Neural cell (in vitro differentiated cells): ENCODE data around the gene PCYT1B. TPM values are rescaled to one million over a fixed set of nuclear protein-coding genes. Genes with fewer than 3 reads are reported as not detected.

ENCODE experiments used
- H2AFZ ChIP-seq: fragments of 200-600, 300-800 bp; sonication (generic), shearing (Covaris generic); 2 replicates; pipeline ENCODE4 v1.6.0; 2014; ENCODE audit warnings: low read depth, mild to moderate bottlenecking, antibody characterized with exemption, low read length, moderate library complexity
- H3F3A ChIP-seq: fragments of 200-600 bp; shearing (Covaris generic); 2 replicates; pipeline ENCODE4 v1.6.1; 2016; ENCODE audit warnings: mild to moderate bottlenecking, moderate library complexity, mixed read lengths, antibody characterized with exemption, low read length; ENCODE audit not compliant: insufficient read depth, poor library complexity, severe bottlenecking
- H3K27ac ChIP-seq: fragments of 200-600, 300-800 bp; sonication (generic), shearing (Covaris generic); 2 replicates; pipeline ENCODE4 v1.5.1; 2014; ENCODE audit warnings: mild to moderate bottlenecking, low read length, moderate library complexity
- H3K27me3 ChIP-seq: fragments of 300-800, 200-600 bp; sonication (generic), shearing (Covaris generic); 2 replicates; pipeline ENCODE4 v1.6.0; 2014; ENCODE audit warnings: mild to moderate bottlenecking, low read depth, low read length, moderate library complexity; ENCODE audit not compliant: insufficient read depth
- H3K36me3 ChIP-seq: fragments of 300-800, 200-600 bp; sonication (generic), shearing (Covaris generic); 2 replicates; pipeline ENCODE4 v1.5.1; 2014; ENCODE audit warnings: mild to moderate bottlenecking, antibody characterized with exemption, low read length, moderate library complexity; ENCODE audit not compliant: insufficient read depth
- H3K4me2 ChIP-seq: fragments of 300-800, 200-600 bp; sonication (generic), shearing (Covaris generic); 2 replicates; pipeline ENCODE4 v1.6.0; 2014; ENCODE audit warnings: mild to moderate bottlenecking, low read length
- H3K4me3 ChIP-seq: fragments of 300-800, 200-600 bp; sonication (generic), shearing (Covaris generic); 2 replicates; pipeline ENCODE4 v1.5.1; 2014; ENCODE audit warnings: mild to moderate bottlenecking, low read length, moderate library complexity
- H3K79me2 ChIP-seq: fragments of 200-600 bp; shearing (Covaris generic); replicated peaks from 2 replicates; pipeline ENCODE4 v1.6.0; 2014; ENCODE audit warnings: mild to moderate bottlenecking, low read length, moderate library complexity; ENCODE audit not compliant: insufficient read depth
- H3K9ac ChIP-seq: fragments of 300-800, 200-600 bp; sonication (generic), shearing (Covaris generic); 2 replicates; pipeline ENCODE4 v1.6.1; 2016; ENCODE audit warnings: mild to moderate bottlenecking, low read length, mixed read lengths
- H3K9me2 ChIP-seq: fragments of 200-600 bp; shearing (Covaris generic); 2 replicates; pipeline ENCODE4 v1.6.1; 2016; ENCODE audit warnings: mild to moderate bottlenecking, low read length, mixed read lengths; ENCODE audit not compliant: insufficient read depth
- H3K9me3 ChIP-seq: fragments of 200-600, 300-800 bp; sonication (generic), shearing (Covaris generic); 2 replicates; pipeline ENCODE4 v1.6.1; 2016; ENCODE audit warnings: mild to moderate bottlenecking, mixed run types, low read length, moderate library complexity, mixed read lengths
- H4K20me1 ChIP-seq: fragments of 200-600 bp; shearing (Covaris generic); 2 replicates; pipeline ENCODE4 v1.6.1; 2016; ENCODE audit warnings: mild to moderate bottlenecking, mixed run types; ENCODE audit not compliant: insufficient read depth
- EP300 ChIP-seq: fragments of 450-650 bp; conservative IDR thresholded peaks from 2 replicates; pipeline ENCODE4 v1.6.1; 2014; ENCODE audit warnings: antibody characterized with exemption, mild to moderate bottlenecking, moderate library complexity; ENCODE audit not compliant: poor library complexity, severe bottlenecking
- EZH2 ChIP-seq: fragments of 200-600, 300-800 bp; shearing (Covaris generic), sonication (generic); IDR thresholded peaks from 2 replicates; pipeline ENCODE4 v1.6.1; 2014; ENCODE audit warnings: antibody characterized with exemption, low read length, borderline replicate concordance, mild to moderate bottlenecking; ENCODE audit not compliant: insufficient read depth, poor library complexity, severe bottlenecking
- MXI1 ChIP-seq: fragments of 450-650 bp; conservative IDR thresholded peaks from 2 replicates; pipeline ENCODE4 v1.6.1; 2014; ENCODE audit warnings: antibody characterized with exemption, mild to moderate bottlenecking; ENCODE audit not compliant: poor library complexity, severe bottlenecking
- POLR2AphosphoS5 ChIP-seq: IDR thresholded peaks from 2 replicates; pipeline ENCODE4 v1.6.1; 2012
- RAD21 ChIP-seq: fragments of 450-650 bp; conservative IDR thresholded peaks from 2 replicates; pipeline ENCODE4 v1.6.1; 2014; ENCODE audit warnings: antibody characterized with exemption, mild to moderate bottlenecking, moderate library complexity
- SMC3 ChIP-seq: fragments of 450-650 bp; conservative IDR thresholded peaks from 2 replicates; pipeline ENCODE4 v1.6.1; 2014; ENCODE audit warnings: antibody characterized with exemption, mild to moderate bottlenecking, moderate library complexity; ENCODE audit not compliant: poor library complexity
- TAF1 ChIP-seq: IDR thresholded peaks from 2 replicates; pipeline ENCODE4 v1.6.1; 2012; ENCODE audit warnings: low read depth
- polyA plus RNA-seq: library from polyadenylated mRNA; depleted of rRNA; stranded (reverse); fragments of >200 nt; gene quantifications from 2 replicates; pipeline ENCODE4 v1.2.3, GENCODE V29; 2014
- TF ChIP-seq, protein P1 (sequence below): IDR thresholded peaks from 2 replicates; pipeline ENCODE4 v1.6.1; 2012; ENCODE audit warnings: borderline replicate concordance
- TF ChIP-seq, protein P2 (sequence below): fragments of 450-650 bp; IDR thresholded peaks from 2 replicates; pipeline ENCODE4 v1.5.1; 2014; ENCODE audit warnings: antibody characterized with exemption, mild to moderate bottlenecking, moderate library complexity; ENCODE audit not compliant: poor library complexity, severe bottlenecking

The PCYT1B gene
- polyA plus RNA-seq, 1 donor from 2014 or later: 10.6 TPM

DNA sequence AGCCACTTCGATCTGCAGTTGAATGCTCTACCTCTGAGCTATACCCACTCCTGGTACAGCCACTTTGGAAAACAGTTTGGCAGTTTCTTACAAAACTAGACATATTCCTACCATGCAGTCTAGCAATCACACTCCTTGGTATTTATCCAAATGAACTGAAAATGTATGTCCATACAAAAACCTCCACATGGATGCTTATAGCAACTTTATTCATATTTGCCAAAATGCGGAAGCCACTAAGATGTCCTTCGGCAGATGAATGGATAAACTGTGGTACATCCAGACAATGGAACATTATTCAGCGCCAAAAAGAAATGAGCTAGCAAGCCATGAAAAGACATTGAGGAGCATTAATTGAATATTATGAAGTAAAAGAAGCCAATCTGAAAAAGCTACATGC, 45.3 kb downstream of the PCYT1B start:
- no peaks in the 10 kb centered on the region for H3F3A ChIP-seq
- H3K27ac ChIP-seq: no peak overlapping the region
- no peak overlapping the region for H2AFZ ChIP-seq
- no peak overlapping the region for H3K4me3 ChIP-seq
- H3K9me3 ChIP-seq: no peaks in the 10 kb centered on the region
- H3K27me3 ChIP-seq: no peaks in the 10 kb centered on the region
- no peaks in the 10 kb centered on the region for H3K79me2 ChIP-seq
- no peaks in the 10 kb centered on the region for H3K9me2 ChIP-seq
- H3K9ac ChIP-seq: no peak overlapping the region
- H3K36me3 ChIP-seq: no peaks in the 10 kb centered on the region
- TF ChIP-seq MXI1 (no peak), SMC3 (no peak), RAD21 (no peak), EP300 (no peak), POLR2AphosphoS5 (no peak), TAF1 (no peak), EZH2 (no peak)
- TF ChIP-seq, protein P1, sequence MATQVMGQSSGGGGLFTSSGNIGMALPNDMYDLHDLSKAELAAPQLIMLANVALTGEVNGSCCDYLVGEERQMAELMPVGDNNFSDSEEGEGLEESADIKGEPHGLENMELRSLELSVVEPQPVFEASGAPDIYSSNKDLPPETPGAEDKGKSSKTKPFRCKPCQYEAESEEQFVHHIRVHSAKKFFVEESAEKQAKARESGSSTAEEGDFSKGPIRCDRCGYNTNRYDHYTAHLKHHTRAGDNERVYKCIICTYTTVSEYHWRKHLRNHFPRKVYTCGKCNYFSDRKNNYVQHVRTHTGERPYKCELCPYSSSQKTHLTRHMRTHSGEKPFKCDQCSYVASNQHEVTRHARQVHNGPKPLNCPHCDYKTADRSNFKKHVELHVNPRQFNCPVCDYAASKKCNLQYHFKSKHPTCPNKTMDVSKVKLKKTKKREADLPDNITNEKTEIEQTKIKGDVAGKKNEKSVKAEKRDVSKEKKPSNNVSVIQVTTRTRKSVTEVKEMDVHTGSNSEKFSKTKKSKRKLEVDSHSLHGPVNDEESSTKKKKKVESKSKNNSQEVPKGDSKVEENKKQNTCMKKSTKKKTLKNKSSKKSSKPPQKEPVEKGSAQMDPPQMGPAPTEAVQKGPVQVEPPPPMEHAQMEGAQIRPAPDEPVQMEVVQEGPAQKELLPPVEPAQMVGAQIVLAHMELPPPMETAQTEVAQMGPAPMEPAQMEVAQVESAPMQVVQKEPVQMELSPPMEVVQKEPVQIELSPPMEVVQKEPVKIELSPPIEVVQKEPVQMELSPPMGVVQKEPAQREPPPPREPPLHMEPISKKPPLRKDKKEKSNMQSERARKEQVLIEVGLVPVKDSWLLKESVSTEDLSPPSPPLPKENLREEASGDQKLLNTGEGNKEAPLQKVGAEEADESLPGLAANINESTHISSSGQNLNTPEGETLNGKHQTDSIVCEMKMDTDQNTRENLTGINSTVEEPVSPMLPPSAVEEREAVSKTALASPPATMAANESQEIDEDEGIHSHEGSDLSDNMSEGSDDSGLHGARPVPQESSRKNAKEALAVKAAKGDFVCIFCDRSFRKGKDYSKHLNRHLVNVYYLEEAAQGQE: no peak
- TF ChIP-seq, protein P2, sequence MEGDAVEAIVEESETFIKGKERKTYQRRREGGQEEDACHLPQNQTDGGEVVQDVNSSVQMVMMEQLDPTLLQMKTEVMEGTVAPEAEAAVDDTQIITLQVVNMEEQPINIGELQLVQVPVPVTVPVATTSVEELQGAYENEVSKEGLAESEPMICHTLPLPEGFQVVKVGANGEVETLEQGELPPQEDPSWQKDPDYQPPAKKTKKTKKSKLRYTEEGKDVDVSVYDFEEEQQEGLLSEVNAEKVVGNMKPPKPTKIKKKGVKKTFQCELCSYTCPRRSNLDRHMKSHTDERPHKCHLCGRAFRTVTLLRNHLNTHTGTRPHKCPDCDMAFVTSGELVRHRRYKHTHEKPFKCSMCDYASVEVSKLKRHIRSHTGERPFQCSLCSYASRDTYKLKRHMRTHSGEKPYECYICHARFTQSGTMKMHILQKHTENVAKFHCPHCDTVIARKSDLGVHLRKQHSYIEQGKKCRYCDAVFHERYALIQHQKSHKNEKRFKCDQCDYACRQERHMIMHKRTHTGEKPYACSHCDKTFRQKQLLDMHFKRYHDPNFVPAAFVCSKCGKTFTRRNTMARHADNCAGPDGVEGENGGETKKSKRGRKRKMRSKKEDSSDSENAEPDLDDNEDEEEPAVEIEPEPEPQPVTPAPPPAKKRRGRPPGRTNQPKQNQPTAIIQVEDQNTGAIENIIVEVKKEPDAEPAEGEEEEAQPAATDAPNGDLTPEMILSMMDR: no peak
- H4K20me1 ChIP-seq: no peaks in the 10 kb centered on the region
- H3K4me2 ChIP-seq: no peak overlapping the region

DNA sequence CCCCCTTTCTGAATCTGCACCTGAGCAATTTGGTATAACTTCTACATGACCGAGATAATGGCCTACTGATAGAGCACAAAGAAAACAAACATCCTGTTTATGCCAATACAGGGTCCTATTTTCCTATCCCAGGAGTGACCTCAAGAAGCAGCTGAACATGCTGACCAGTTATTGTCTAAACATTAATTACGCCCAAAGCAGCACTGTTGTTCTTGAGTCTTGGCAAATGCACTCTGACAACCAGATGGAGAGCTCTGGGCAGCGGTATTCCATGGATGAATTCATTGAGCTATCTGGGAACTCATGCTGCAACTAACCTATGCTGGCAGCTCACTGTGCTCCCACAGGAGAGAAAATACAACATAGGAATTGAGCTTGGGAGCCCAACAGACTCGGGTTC, 52.6 kb downstream of the PCYT1B start:
- no peaks in the 10 kb centered on the region for H3F3A ChIP-seq
- no peaks in the 10 kb centered on the region for H3K36me3 ChIP-seq
- H3K9me2 ChIP-seq: no peaks in the 10 kb centered on the region
- TF ChIP-seq, protein P1: no peak
- TF ChIP-seq EP300 (no peak), MXI1 (no peak), POLR2AphosphoS5 (no peak), SMC3 (no peak), EZH2 (no peak), TAF1 (no peak), RAD21 (no peak)
- TF ChIP-seq, protein P2: no peak
- H3K27ac ChIP-seq: no peak overlapping the region
- no peak overlapping the region for H2AFZ ChIP-seq
- no peaks in the 10 kb centered on the region for H3K9me3 ChIP-seq
- no peak overlapping the region for H3K4me3 ChIP-seq
- no peak overlapping the region for H3K4me2 ChIP-seq
- H4K20me1 ChIP-seq: no peaks in the 10 kb centered on the region
- no peaks in the 10 kb centered on the region for H3K79me2 ChIP-seq
- no peak overlapping the region for H3K9ac ChIP-seq
- no peaks in the 10 kb centered on the region for H3K27me3 ChIP-seq
